Parathyroid adenoma (tissue), 2 donors: ENCODE measurements around the gene AJM1.

Experiments used
- H2AFZ ChIP-seq: fragments of 300-600 bp; sonication (generic); one replicate; pipeline ENCODE4 v1.7.0; 2017; ENCODE audit warnings: antibody characterized with exemption, mild to moderate bottlenecking
- H3K27ac ChIP-seq: fragments of 300-600 bp; sonication (generic); one replicate; pipeline ENCODE4 v1.7.0; 2017
- H3K27me3 ChIP-seq: fragments of 300-600 bp; sonication (generic); one replicate; pipeline ENCODE4 v1.7.0; 2017; ENCODE audit warnings: low read length; ENCODE audit not compliant: control insufficient read depth, insufficient read depth
- H3K36me3 ChIP-seq: fragments of 300-600 bp; sonication (generic); one replicate; pipeline ENCODE4 v1.7.0; 2017; ENCODE audit warnings: low read length; ENCODE audit not compliant: control insufficient read depth, insufficient read depth
- H3K4me1 ChIP-seq: fragments of 300-600 bp; sonication (generic); one replicate; pipeline ENCODE4 v1.7.0; 2017; ENCODE audit warnings: control low read depth
- H3K4me2 ChIP-seq: fragments of 300-600 bp; sonication (generic); one replicate; pipeline ENCODE4 v1.7.0; 2017; ENCODE audit warnings: low read length
- H3K4me3 ChIP-seq: fragments of 300-600 bp; sonication (generic); one replicate; pipeline ENCODE4 v1.7.0; 2017; ENCODE audit warnings: low read depth, low read length
- H3K79me2 ChIP-seq: fragments of 300-600 bp; sonication (generic); one replicate; pipeline ENCODE4 v1.7.0; 2017; ENCODE audit warnings: control low read depth
- H3K9ac ChIP-seq: fragments of 300-600 bp; sonication (generic); one replicate; pipeline ENCODE4 v1.7.0; 2017; ENCODE audit warnings: mild to moderate bottlenecking
- H3K9me3 ChIP-seq: fragments of 300-600 bp; sonication (generic); one replicate; pipeline ENCODE4 v1.7.0; 2017; ENCODE audit warnings: low read length; ENCODE audit not compliant: control insufficient read depth
- CTCF ChIP-seq: fragments of 300-600 bp; sonication (generic); IDR thresholded peaks from one replicate; pipeline ENCODE4 v1.7.0; 2017; ENCODE audit warnings: antibody characterized with exemption, mild to moderate bottlenecking
- donor health status: primary hyperparathyroidism.

AJM1 gene

DNA sequence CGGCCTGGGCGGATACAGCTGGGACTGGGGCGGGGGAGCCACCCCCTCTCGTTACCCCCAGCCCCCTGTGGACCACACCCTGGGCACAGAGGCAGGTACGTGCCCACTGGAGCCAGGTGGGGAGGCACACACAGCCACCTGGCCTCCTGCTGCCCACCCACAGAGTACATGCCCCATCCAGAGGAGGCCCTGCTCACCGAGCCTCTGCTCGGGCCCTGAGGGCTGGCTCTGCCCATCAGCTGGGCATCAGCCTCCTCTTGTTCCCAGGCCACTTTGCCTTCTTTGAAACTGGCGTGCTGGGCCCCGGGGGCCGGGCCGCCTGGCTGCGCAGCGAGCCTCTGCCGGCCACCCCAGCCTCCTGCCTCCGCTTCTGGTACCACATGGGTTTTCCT lies 16.2 kb downstream of the AJM1 start:
- H3K79me2 ChIP-seq, result no peaks in the 10 kb centered on the region
- no peak overlapping the region for H2AFZ ChIP-seq
- no peak overlapping the region for H3K9ac ChIP-seq
- no peaks in the 10 kb centered on the region for H3K9me3 ChIP-seq
- H3K36me3 ChIP-seq, result no peaks in the 10 kb centered on the region
- H3K27ac ChIP-seq, result no peak overlapping the region
- H3K4me2 ChIP-seq, result no peak overlapping the region
- no peaks in the 10 kb centered on the region for H3K4me1 ChIP-seq
- no peak overlapping the region for H3K4me3 ChIP-seq
- H3K27me3 ChIP-seq, result no peaks in the 10 kb centered on the region
- TF ChIP-seq CTCF, result no peak

DNA sequence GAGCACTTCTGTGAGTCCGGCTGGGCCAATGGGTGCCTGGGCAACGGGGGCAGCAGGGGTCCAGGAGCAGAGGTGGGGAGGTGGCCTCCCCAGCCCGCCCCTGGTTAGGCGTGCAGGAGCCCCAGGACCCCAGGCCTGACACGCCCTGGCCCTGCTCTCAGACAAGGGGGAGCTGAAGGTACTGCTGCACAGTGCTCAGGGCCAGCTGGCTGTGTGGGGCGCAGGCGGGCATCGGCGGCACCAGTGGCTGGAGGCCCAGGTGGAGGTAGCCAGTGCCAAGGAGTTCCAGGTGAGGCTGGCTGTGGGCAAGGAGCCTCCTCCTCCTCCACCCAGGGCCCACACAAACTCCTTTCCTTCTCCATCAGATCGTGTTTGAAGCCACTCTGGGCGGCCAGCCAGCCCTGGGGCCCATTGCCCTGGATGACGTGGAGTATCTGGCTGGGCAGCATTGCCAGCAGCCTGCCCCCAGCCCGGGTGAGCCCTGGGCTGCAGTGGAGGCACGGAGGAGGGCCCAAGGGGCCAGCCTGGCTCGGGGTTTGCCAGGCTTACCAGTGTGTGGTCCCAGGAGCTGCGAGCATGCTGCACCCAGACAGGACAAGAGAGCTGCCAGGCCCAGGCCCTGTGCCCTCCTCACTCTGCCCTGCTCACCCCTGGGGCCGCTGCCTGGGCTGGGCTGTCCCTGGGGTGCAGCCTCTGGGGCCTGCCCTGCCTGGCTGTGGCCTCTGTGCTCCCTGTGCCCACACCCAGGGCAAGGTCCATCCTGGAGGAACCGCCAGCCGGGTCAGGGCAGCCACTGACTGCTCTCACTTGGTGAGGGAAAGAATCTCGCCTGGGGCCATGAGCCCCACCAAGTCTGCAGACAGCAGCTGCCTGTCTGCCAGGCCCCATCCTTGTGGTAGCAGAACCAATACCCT lies 16.8 kb downstream of the AJM1 start:
- Histone ChIP-seq H3K79me2 (no peaks in the 10 kb centered on the region), H3K4me2 (no peak overlapping the region), H3K4me1 (no peaks in the 10 kb centered on the region), H3K36me3 (no peaks in the 10 kb centered on the region), H3K27me3 (no peaks in the 10 kb centered on the region), H3K4me3 (no peak overlapping the region), H3K27ac (peak overlapping the region; percentile 29), H3K9ac (no peak overlapping the region), H3K9me3 (no peaks in the 10 kb centered on the region), H2AFZ (no peak overlapping the region)
- no peak for TF ChIP-seq CTCF

- no peak for TF ChIP-seq CTCF
- no peaks in the 10 kb centered on the region for H3K27me3 ChIP-seq
- H3K9me3 ChIP-seq, result no peaks in the 10 kb centered on the region
- H3K4me2 ChIP-seq, result no peak overlapping the region
- no peak overlapping the region for H3K4me3 ChIP-seq
- no peak overlapping the region for H2AFZ ChIP-seq
- no peaks in the 10 kb centered on the region for H3K36me3 ChIP-seq
- no peak overlapping the region for H3K27ac ChIP-seq
- no peak overlapping the region for H3K9ac ChIP-seq
- peaks cover 4% of the 10 kb centered on the region for H3K79me2 ChIP-seq
- H3K4me1 ChIP-seq, result no peaks in the 10 kb centered on the region
Observed at GRCh38 chr9:136860529-136860928, 18.3 kb downstream of the AJM1 start.

- Histone ChIP-seq H3K36me3 (no peaks in the 10 kb centered on the region), H3K4me3 (no peak overlapping the region), H3K4me2 (no peak overlapping the region), H3K27ac (no peak overlapping the region), H2AFZ (no peak overlapping the region), H3K79me2 (peaks cover 4% of the 10 kb centered on the region), H3K27me3 (no peaks in the 10 kb centered on the region), H3K9me3 (no peaks in the 10 kb centered on the region), H3K9ac (no peak overlapping the region), H3K4me1 (no peaks in the 10 kb centered on the region)
- no peak for TF ChIP-seq CTCF
Observed at GRCh38 chr9:136860933-136861873, 18.9 kb downstream of the AJM1 start.
